ENCODE results near the gene AAGAB. TPM values are rescaled to one million over a fixed set of nuclear protein-coding genes. Genes with fewer than 3 reads are reported as not detected.

The AAGAB gene
- total RNA-seq, 2 donors from 2014 or later: 67.7 to 99.1 TPM

- Histone ChIP-seq H3K27me3 (ENCODE audit: control insufficient read depth, insufficient read depth, low read length, poor library complexity, severe bottlenecking) (peaks cover 10% of the 10 kb centered on the region), H3K9me3 (ENCODE audit: control insufficient read depth, low read length) (no peaks in the 10 kb centered on the region), H3K4me3 (ENCODE audit: low read length) (no peak overlapping the region), H3K36me3 (ENCODE audit: control insufficient read depth, insufficient read depth, low read length) (peaks cover 66% of the 10 kb centered on the region), H3K9ac (ENCODE audit: extremely low read depth, low read length, poor library complexity, severe bottlenecking) (no peak overlapping the region), H3K27ac (ENCODE audit: low read depth, low read length) (peak overlapping the region; percentile 42), H3K4me1 (ENCODE audit: control insufficient read depth, insufficient read depth, low read length) (peaks cover 16% of the 10 kb centered on the region)
- no peak for DNase-seq
- H3K9me3 Mint-ChIP-seq: no peaks in the 10 kb centered on the region
- H3K4me1 Mint-ChIP-seq: peaks cover 20% of the 10 kb centered on the region
- TF ChIP-seq CTCF (conservative IDR thresholded peaks at IDR 0.05): no peak
- H3K36me3 Mint-ChIP-seq (ENCODE audit: low read depth): peaks cover 17% of the 10 kb centered on the region
- H3K4me3 Mint-ChIP-seq: no peak overlapping the region
- peaks cover 82% of the 10 kb centered on the region for H3K27me3 Mint-ChIP-seq (ENCODE audit: insufficient read depth)
- no peak overlapping the region for H3K27ac Mint-ChIP-seq
- 89 to 95% methylated on average over 5 to 6 of the region's 6 CpGs for WGBS, 2 experiments (ENCODE audit: insufficient coverage in 1 of 2, insufficient read length in 1 of 2)
These were observed 85.8 kb downstream of the AAGAB start for GRCh38 chr15:67168694-67169093.

GRCh38 chr15:67167091-67167490 lies 87.4 kb downstream of the AAGAB start:
- Mint-ChIP-seq H3K27ac (no peak overlapping the region), H3K27me3 (ENCODE audit: insufficient read depth) (peaks cover 85% of the 10 kb centered on the region), H3K36me3 (ENCODE audit: low read depth) (peaks cover 17% of the 10 kb centered on the region), H3K4me1 (peaks cover 20% of the 10 kb centered on the region), H3K9me3 (no peaks in the 10 kb centered on the region), H3K4me3 (no peak overlapping the region)
- peaks cover 16% of the 10 kb centered on the region for H3K4me1 ChIP-seq (ENCODE audit: control insufficient read depth, insufficient read depth, low read length)
- no peaks in the 10 kb centered on the region for H3K9me3 ChIP-seq (ENCODE audit: control insufficient read depth, low read length)
- H3K27me3 ChIP-seq (ENCODE audit: control insufficient read depth, insufficient read depth, low read length, poor library complexity, severe bottlenecking): peaks cover 10% of the 10 kb centered on the region
- peaks cover 60% of the 10 kb centered on the region for H3K36me3 ChIP-seq (ENCODE audit: control insufficient read depth, insufficient read depth, low read length)
- TF ChIP-seq CTCF (conservative IDR thresholded peaks at IDR 0.05): no peak
- H3K4me3 ChIP-seq (ENCODE audit: low read length): no peak overlapping the region
- H3K9ac ChIP-seq (ENCODE audit: extremely low read depth, low read length, poor library complexity, severe bottlenecking): no peak overlapping the region
- DNase-seq: no peak
- no peak overlapping the region for H3K27ac ChIP-seq (ENCODE audit: low read depth, low read length)
- 96 to 97% methylated on average over 4 of the region's 4 CpGs for WGBS, 2 experiments (ENCODE audit: insufficient coverage in 1 of 2, insufficient read length in 1 of 2)

DNA sequence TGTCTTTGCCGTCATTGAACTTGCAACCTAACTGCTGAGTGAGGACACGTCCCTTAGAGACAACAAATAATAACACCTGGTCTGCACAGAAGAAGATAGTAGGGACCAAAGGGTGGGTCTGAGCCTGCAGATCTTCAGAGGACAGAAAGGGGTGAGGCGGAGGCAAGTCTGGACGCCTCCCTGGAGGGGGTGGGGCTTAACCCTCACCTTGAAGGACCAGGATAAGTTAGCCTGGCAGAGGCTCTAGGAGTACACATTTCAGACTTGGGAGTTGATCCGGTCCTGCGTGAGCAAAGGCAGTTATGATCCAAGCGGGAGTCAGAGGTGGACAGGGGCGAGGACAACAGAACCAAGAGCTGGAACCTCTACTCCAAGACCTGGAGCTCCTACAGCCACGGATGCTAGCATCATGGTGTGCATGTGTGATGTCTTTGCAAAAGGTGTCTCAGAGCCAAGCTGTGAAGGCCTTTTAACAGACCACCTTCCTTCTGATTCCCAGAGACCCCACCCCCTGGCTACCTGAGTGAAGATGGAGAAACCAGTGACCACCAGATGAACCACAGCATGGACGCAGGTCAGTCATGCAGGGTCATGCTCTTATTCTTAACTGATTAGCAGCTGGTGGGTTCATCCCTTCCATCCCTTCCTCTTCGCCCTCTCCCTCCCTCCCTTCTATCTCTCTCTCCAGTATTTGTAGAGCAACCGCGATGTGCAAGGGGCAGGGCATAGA lies 88.0 kb downstream of the AAGAB start:
- Histone ChIP-seq H3K36me3 (ENCODE audit: control insufficient read depth, insufficient read depth, low read length) (peaks cover 57% of the 10 kb centered on the region), H3K4me3 (ENCODE audit: low read length) (no peak overlapping the region), H3K9me3 (ENCODE audit: control insufficient read depth, low read length) (no peaks in the 10 kb centered on the region), H3K27me3 (ENCODE audit: control insufficient read depth, insufficient read depth, low read length, poor library complexity, severe bottlenecking) (peaks cover 10% of the 10 kb centered on the region), H3K4me1 (ENCODE audit: control insufficient read depth, insufficient read depth, low read length) (peaks cover 16% of the 10 kb centered on the region), H3K9ac (ENCODE audit: extremely low read depth, low read length, poor library complexity, severe bottlenecking) (no peak overlapping the region), H3K27ac (ENCODE audit: low read depth, low read length) (peak overlapping the region; percentile 70)
- H3K4me3 Mint-ChIP-seq: peak overlapping the region; percentile 30
- DNase-seq: no peak
- H3K27ac Mint-ChIP-seq: peak overlapping the region; percentile 23
- peaks cover 17% of the 10 kb centered on the region for H3K36me3 Mint-ChIP-seq (ENCODE audit: low read depth)
- TF ChIP-seq CTCF (conservative IDR thresholded peaks at IDR 0.05): no peak
- H3K9me3 Mint-ChIP-seq: no peaks in the 10 kb centered on the region
- H3K27me3 Mint-ChIP-seq (ENCODE audit: insufficient read depth): peaks cover 87% of the 10 kb centered on the region
- 81 to 82% methylated on average over 12 to 13 of the region's 13 CpGs for WGBS, 2 experiments (ENCODE audit: insufficient coverage in 1 of 2, insufficient read length in 1 of 2)
- peaks cover 20% of the 10 kb centered on the region for H3K4me1 Mint-ChIP-seq
